T47D (cell line): ENCODE measurements around the gene SIRT6.
"Not testable (repeated sequence)": the region's sequence is repeated elsewhere in the genome, so short reads cannot be mapped to it uniquely, and the experiment has no call there.

Experiments
- DNase-seq, 2 experiments: peaks; one replicate each; pipeline versions ENCODE4 v3.0.0 to v3.0.0-alpha.2; 2011 to 2012; ENCODE audit warnings: low read depth in 1 of 2, low spot score in 1 of 2
- JUND ChIP-seq: IDR thresholded peaks from 2 replicates; pipeline ENCODE4 v1.6.1; 2012; ENCODE audit warnings: low read depth
- in situ Hi-C: cut with HindIII; loops from 2 replicates; pipeline ENCODE4 v1.10.0; 2016; ENCODE audit warnings: low sequenced_read_pairs, low pct_unique_long_range_greater_than_20kb

The SIRT6 gene

DNA sequence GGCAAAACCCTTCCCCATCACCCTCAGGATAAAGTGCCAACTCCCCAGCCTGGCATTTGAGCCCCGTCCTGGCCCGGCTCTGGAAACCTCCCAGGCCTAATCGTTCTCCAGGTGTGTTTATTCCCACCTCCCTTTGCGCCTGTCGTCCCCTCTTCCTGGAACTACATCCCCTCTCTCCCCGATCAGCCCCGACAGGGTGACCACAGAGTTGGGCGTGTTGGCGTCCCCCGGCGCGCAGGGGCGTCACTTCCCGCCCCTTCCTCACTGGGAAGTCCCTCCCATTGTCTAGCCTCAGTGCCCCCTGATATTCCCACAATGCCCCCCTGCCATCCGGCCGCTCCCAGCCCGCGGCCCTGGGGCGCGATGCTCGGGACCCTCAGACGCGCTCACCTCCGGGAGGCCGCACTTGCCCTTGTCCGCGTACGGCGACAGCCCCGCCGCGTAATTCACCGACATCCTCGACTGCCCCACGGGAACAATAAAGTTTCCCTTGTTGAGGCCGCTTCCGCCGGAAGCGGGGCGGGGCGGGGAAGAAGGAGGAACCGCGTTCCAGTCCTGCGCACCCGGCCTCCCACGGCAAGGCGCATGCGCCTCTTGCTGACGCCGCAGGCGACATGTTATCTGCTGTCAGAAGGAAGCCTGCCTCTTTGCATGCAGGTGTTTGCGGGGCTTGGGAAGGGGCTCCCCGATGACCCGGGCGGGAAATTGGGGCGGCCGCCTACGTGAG is at the start of gene SIRT6, which contains the start of gene ANKRD24:
Gene SIRT6 (minus strand): TSS at position 480 of the 727 bp plus-strand sequence. CDS start 24 bp downstream, at position 456.
Gene ANKRD24 (plus strand): TSS at position 606 of the 727 bp plus-strand sequence. CDS start 3,737 bp downstream, outside the sequence.
- in situ Hi-C loops, result no loop called here

GRCh38 chr19:4232139-4232538 is 49.8 kb upstream of the SIRT6 start:
- DNase-seq, in situ Hi-C loops: not testable (repeated sequence)

More for the DNA sequence above, at the start of gene SIRT6, which contains the start of gene ANKRD24:
- DNase-seq, result peak; percentile 88 to 93
- TF ChIP-seq JUND, result no peak

GRCh38 chr19:4231521-4231920 is 49.2 kb upstream of the SIRT6 start:
- in situ Hi-C loops, DNase-seq: not testable (repeated sequence)

- DNase-seq, in situ Hi-C loops: not testable (repeated sequence)
Measured at GRCh38 chr19:4230237-4230636, 47.9 kb upstream of the SIRT6 start.

- no peak for TF ChIP-seq JUND
- DNase-seq, result no peak
Measured at GRCh38 chr19:4229179-4229931, 47.0 kb upstream of the SIRT6 start, which contains the start of gene EBI3. TSS of gene EBI3 (plus strand) at chr19:4229523. CDS start at chr19:4229551, 28 bp downstream.

GRCh38 chr19:4228765-4229178 is 46.4 kb upstream of the SIRT6 start:
- no peak for DNase-seq
- in situ Hi-C loops, result no loop called here
- TF ChIP-seq JUND, result no peak

More at GRCh38 chr19:4229179-4229931, 47.0 kb upstream of the SIRT6 start, which contains the start of gene EBI3:
- in situ Hi-C loops, result no loop called here

DNA sequence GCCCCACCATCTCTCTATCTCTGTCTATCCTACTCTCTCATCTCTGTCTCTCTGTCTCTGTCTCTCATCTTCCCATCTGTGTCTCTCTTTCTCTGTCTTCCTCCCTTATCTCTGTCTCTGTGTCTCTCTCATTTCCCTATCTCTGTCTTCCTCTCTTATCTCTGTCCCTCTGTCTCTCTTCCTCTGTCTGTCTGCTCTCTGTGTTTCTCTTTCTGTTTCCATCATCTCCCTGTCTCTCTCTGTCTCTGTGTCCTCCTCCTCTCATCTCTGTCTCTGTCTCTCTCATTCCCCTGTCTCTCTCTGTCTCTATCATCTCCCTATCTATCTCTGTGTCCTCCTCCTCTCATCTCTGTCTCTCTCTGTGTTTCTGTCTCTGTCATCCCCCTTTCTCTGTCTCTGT is 45.4 kb upstream of the SIRT6 start:
- no peak for TF ChIP-seq JUND
- DNase-seq, result no peak
- in situ Hi-C loops, result no loop called here

- DNase-seq, result no peak
- in situ Hi-C loops, result no loop called here
- TF ChIP-seq JUND, result no peak
Measured at GRCh38 chr19:4225885-4226284, 43.5 kb upstream of the SIRT6 start.

DNA sequence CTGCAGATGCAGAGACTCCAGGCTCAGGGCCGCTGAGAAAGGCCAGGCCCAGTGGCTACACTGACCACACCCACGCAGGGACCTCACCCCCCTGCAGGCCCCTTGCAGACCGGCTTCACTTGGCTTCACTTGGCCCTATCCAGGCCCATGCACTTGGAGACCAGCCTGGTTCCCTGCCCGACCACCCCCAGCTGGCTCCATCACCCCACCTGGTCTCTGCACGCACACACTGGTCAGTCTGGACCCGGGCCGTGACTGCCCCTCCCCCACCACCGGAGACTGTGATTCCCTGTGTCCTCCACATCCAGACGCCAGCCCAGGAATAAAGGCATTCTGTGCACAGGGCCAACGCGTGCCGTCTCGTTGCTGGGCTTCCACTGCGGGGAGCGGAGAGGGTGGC is 42.1 kb upstream of the SIRT6 start:
- in situ Hi-C loops, result no loop called here
- DNase-seq, result no peak
- TF ChIP-seq JUND, result no peak

GRCh38 chr19:4220188-4220587 is 37.8 kb upstream of the SIRT6 start:
- in situ Hi-C loops, result no loop called here
- no peak for TF ChIP-seq JUND
- no peak for DNase-seq

GRCh38 chr19:4218523-4218922 is 36.2 kb upstream of the SIRT6 start:
- DNase-seq, in situ Hi-C loops: not testable (repeated sequence)

GRCh38 chr19:4217429-4218264 is 35.3 kb upstream of the SIRT6 start:
- TF ChIP-seq JUND, result no peak
- DNase-seq, result no peak
- in situ Hi-C loops, result no loop called here
